CD4-positive, alpha-beta T cell treated with Interleukin-15 for 4 hours (primary cell): ENCODE measurements around the gene POU6F2.
"Not testable (repeated sequence)": the region's sequence is repeated elsewhere in the genome, so short reads cannot be mapped to it uniquely, and the experiment has no call there.

Experiments used
- DNase-seq: peaks from one replicate; pipeline ENCODE4 v3.0.0-alpha.2; 2020; ENCODE audit warnings: low spot score

The POU6F2 gene

GRCh38 chr7:38977685-38978084, at the start of gene POU6F2:
Gene POU6F2, plus strand, starts transcription at chr7:38977909. Its CDS starts 45 bp downstream, at chr7:38977954.
- DNase-seq: no peak

- no peak for DNase-seq
Measured at GRCh38 chr7:38928506-38928905, 49.2 kb upstream of the POU6F2 start.

- no peak for DNase-seq
Measured at GRCh38 chr7:38929460-38930171, 48.1 kb upstream of the POU6F2 start.

GRCh38 chr7:38932509-38933168, 45.1 kb upstream of the POU6F2 start:
- peak; percentile 32 for DNase-seq

- no peak for DNase-seq
Measured at GRCh38 chr7:38934051-38934450, 43.7 kb upstream of the POU6F2 start.

GRCh38 chr7:38934536-38934935, 43.2 kb upstream of the POU6F2 start:
- no peak for DNase-seq

GRCh38 chr7:38936641-38937040, 41.1 kb upstream of the POU6F2 start:
- no peak for DNase-seq

GRCh38 chr7:38938001-38938485, 39.7 kb upstream of the POU6F2 start:
- DNase-seq: no peak

GRCh38 chr7:38938589-38938988, 39.1 kb upstream of the POU6F2 start:
- no peak for DNase-seq

DNA sequence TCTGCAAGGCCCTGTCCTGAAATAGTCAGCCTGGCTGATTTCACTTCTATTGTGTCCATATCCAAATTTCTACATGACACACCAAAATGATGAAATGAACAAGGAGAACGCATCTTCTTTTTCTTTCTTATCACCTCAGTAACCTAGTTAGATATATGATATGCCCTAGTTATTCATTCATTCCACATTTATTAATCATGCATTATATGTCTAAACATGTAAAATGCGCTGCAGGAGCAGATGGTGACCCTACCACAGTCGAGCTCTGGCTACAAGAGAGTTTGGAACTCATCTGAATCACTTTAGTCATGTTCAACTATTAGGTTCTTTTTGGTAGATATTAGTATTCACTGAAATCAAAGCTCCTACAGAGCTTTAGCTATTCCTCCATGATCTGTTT, 36.9 kb upstream of the POU6F2 start:
- no peak for DNase-seq

DNA sequence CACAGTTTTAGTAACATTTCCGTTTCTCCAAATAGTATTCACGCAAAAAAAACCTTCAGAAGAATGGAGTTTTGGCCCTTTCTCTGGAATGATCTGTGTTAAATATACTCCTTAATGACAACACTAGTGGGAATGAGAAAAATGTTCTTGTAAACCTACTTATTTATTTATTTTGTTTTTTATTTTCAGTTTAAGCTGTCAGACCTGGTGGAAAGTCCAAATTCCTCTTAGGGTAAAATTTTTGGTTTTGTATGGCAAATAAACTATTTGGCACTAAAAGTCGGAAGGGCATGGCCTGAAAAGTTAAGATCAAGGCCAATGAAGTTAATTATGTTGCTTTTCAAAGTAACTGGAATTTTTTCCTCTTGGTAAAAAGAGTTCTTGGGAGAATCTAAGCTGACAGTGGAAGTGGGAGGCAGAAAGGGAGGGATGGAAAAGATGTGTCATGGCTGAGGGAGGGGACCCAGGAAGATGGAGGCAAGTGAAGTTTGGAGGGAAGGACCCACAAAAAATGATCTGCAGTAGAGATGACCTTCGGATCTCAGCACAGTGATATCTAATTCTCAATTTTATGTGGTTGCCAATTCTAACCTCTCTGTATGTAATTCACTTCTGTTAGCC, 35.2 kb upstream of the POU6F2 start:
- DNase-seq: no peak

GRCh38 chr7:38947541-38947940, 30.2 kb upstream of the POU6F2 start:
- not testable (repeated sequence) for DNase-seq

- no peak for DNase-seq
Measured at GRCh38 chr7:38950309-38950708, 27.4 kb upstream of the POU6F2 start.

- DNase-seq: no peak
Measured at GRCh38 chr7:38951213-38951612, 26.5 kb upstream of the POU6F2 start.

DNA sequence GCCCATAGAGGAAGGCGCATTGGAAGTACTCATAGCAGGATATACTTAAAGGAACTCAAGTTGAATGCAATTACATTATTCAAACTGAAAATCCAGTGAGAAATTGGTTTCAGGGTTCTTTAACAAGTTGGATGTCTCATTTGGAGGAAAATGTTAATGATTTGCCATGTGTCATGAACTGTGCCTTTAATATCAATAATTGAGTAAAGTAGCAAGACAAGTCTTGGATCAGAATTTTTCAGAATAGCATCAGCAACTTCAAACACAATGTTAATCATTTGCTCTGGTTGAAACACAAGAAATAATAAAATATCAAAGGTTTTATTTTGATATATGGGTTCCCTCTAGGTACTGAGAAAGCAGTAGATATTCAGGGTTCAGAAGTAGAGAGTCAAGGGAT, 24.5 kb upstream of the POU6F2 start:
- DNase-seq: no peak

DNA sequence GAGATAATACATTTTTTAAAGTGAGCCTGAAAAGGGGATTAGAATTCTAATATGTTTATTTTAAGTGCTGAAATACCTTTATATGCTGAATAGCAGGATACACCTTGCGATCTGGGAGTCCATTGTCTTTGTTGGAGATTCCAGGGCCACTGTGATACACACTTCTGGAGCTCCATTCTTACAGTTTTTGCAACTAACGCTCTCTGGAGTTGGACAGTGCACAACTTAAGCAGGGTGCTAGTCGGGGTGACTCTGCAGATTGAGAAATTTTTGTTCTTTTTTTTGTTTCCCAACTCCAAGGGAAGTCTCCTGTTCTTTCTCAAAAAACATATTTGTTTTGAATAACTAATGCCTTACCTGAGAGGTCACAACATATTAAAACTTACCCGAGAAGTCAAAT, 23.7 kb upstream of the POU6F2 start:
- DNase-seq: no peak

DNA sequence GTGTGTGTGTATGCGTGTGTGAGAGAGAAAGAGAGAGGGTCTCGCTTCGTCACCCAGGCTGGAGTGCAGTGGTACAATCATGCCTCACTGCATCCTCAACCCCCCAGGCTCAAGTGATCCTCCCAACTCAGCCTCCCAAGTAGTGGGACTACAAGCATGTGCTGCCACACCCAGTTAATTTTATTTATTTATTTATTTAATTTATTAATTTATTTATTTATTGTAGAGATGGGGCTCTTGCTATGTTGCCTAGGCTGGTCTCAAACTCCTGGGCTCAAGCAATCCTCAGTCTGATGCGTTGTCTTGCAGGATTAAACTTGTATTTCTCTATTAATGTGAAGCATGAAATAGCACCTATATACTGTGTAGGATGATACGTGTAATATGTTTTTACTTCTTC, 21.8 kb upstream of the POU6F2 start:
- no peak for DNase-seq

- DNase-seq: no peak
Measured at GRCh38 chr7:38962028-38962427, 15.7 kb upstream of the POU6F2 start.

DNA sequence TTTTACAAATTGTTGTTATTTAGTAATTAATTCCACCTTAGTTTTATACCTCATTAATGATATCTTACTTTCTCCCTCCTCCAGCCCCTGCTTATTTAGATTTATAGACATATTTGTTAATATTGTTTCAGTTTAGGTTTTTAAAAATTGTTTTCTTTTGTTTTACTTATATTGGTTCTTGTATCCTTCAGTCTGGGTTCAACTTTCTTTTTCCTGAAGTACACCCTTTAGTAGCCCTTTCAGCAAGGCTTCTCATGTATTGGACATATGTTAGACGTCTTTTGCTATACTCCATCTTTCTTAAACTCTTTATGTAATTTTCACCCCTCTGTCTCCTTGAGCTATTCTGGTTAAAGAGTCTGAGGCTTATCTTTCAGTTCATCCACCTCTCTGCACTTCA, 12.8 kb upstream of the POU6F2 start:
- no peak for DNase-seq

DNA sequence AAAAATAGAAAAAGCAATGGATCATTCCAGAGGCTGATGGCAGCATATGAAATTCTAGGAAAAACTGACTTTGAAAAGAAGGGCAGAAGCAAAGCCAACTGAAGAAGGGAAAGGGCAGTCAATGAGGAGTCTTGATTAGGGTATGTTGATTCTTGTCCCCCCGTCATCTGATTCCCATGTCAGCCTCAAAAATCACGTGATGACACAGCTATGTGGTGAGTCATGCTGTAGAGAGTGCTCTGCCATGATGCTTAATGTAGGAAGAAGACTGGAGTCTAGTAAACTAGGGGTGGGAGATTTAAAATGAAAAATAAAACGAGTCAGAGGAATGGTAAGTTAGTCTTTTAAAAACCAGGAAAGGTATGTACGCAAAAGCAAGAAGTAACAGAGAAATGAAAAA, 3.9 kb upstream of the POU6F2 start:
- DNase-seq: no peak

- DNase-seq: no peak
Measured at GRCh38 chr7:38975944-38976392, 1.7 kb upstream of the POU6F2 start.

GRCh38 chr7:38978491-38978890, 782 bp downstream of the POU6F2 start:
- DNase-seq: no peak

DNA sequence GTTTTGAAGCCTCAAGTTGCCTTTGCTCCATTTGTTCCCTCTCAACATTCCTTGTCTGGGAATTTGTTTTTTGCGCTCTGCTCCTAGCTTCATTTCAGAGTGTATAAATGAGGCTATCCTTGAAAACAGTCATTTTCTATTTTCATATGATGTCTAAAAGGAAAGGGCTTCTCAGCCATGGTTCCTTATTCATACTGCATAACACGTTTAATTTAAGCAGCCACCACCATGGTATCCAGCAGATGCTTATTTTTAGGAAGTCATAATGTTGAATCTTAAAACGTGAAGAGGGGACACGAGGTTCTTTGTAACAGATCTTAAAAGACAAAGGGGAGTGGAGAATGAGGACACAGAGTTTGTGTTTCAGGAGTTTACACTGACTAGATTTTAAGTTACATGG, 14.5 kb downstream of the POU6F2 start:
- DNase-seq: no peak
